Uterus (tissue), 4 donors: ENCODE measurements around the gene APPL2. TPM values are rescaled to one million over a fixed set of nuclear protein-coding genes. Genes with fewer than 3 reads are reported as not detected.
A peak's percentile ranks its signal among the peaks of the same experiment; 100 is the strongest.
"Not testable (repeated sequence)": the region's sequence is repeated elsewhere in the genome, so short reads cannot be mapped to it uniquely, and the experiment has no call there.

Source experiments
- DNase-seq, 2 donors: peaks; one replicate each; pipeline ENCODE4 v3.0.0-alpha.2; 2019 to 2020
- H3K27ac ChIP-seq, 2 donors: fragments of 200-600 bp; sonication (generic); 1 replicate in 1 of 2; 2 replicates in 1 of 2; pipeline ENCODE4 v1.5.1; 2016 to 2018
- H3K27me3 ChIP-seq, 2 donors: fragments of 200-600 bp; sonication (generic); one replicate each; pipeline ENCODE4 v1.5.1; 2018 to 2019; ENCODE audit warnings: control low read depth in 1 of 2
- H3K36me3 ChIP-seq, 2 donors: fragments of 200-600 bp; sonication (generic); one replicate each; pipeline ENCODE4 v1.5.1; 2019; ENCODE audit warnings: control low read depth in 1 of 2
- H3K4me1 ChIP-seq, 2 donors: fragments of 200-600 bp; sonication (generic); one replicate each; pipeline ENCODE4 v1.5.1; 2018 to 2019; ENCODE audit warnings: control low read depth in 1 of 2
- H3K4me3 ChIP-seq, 2 donors: fragments of 200-600 bp; sonication (generic); 1 replicate in 1 of 2; 2 replicates in 1 of 2; pipeline ENCODE4 v1.5.1; 2018 to 2019; ENCODE audit warnings: mild to moderate bottlenecking in 1 of 2
- H3K9me3 ChIP-seq, 2 donors: fragments of 200-600 bp; sonication (generic); one replicate each; pipeline ENCODE4 v1.5.1; 2019; ENCODE audit warnings: control low read depth in 1 of 2
- CTCF ChIP-seq, 4 experiments: fragments of 200-600 bp in 2 of 4; fragments of 450-650 bp in 2 of 4; sonication (generic) in 2 of 4; IDR thresholded peaks; one replicate each; pipeline ENCODE4 v1.5.1; 2016 to 2019; ENCODE audit warnings: antibody characterized with exemption in 4 of 4, mild to moderate bottlenecking in 2 of 4, moderate library complexity in 1 of 4
- POLR2A ChIP-seq, 2 donors: fragments of 450-650 bp; IDR thresholded peaks; one replicate each; pipeline ENCODE4 v1.6.1; 2016; ENCODE audit warnings: antibody characterized with exemption in 2 of 2, mild to moderate bottlenecking in 1 of 2, moderate library complexity in 1 of 2
- intact Hi-C: fragments of 100-400 bp; cut with DNase I; formaldehyde crosslinking; loops from one replicate; pipeline ENCODE4 v1.15.1; 2023; ENCODE audit warnings: low total_unique reads
- total RNA-seq, 4 donors: library from RNA; depleted of rRNA in 3 of 4; stranded (reverse); fragments of >200 nt in 3 of 4; gene quantifications; one replicate each; pipeline versions ENCODE4 v1.1.0 to v1.2.4, GENCODE V29; 2014 to 2023
- donor health status: DM: yes; HTN: yes; CAD: no.

The APPL2 gene
- total RNA-seq, 4 donors from 2014 or later = 14.3 to 52.6 (median 31.4) TPM

DNA sequence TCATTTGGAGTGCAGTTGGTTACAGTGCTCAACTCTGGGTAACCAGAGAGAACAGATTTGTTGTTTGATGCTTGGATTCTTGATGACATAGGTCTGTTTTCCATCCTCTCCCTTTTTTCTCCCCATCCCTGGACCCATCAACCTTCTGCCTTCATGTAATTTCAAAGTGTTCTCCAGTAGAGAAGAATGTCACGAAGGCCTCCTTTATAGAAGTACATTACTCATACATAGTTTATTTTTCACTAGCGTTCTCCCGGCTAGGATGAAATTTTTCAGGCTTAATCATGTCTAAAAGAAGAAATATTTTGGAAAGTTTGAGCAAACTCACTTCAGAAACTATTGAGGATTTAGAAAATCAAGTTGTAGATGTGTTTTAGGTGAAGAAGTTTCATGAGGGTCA, 20.9 kb upstream of the APPL2 start:
- intact Hi-C loops = no loop called here
- peaks cover 3 to 4% of the 10 kb centered on the region in 2 donors for H3K4me1 ChIP-seq
- no peaks in the 10 kb centered on the region for H3K36me3 ChIP-seq
- TF ChIP-seq CTCF (IDR thresholded peaks at IDR 0.05) = no peak
- TF ChIP-seq POLR2A (IDR thresholded peaks at IDR 0.05) = no peak
- H3K27me3 ChIP-seq = no peaks in the 10 kb centered on the region
- no peak overlapping the region for H3K4me3 ChIP-seq
- peak overlapping the region; percentile 74 to 78 for H3K27ac ChIP-seq
- no peak for DNase-seq
- no peaks in the 10 kb centered on the region for H3K9me3 ChIP-seq

DNA sequence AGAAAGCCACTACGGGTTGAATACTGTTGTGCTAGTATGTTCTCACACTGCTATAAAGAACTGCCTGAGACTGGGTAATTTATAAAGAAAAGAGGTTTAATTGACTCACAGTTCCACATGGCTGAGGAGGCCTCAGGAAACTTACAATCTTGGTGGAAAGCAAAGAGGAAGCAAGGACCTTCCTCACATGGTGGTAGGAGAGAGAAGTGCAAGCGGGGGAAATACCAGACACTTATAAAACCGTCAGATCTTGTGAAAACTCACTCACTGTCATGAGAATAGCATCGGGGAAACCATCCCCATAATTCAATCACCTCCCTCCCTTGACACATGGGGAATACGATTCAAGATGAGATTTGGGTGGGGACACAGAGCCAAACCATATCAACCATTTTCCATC, 20.5 kb upstream of the APPL2 start:
- H3K36me3 ChIP-seq, DNase-seq, H3K4me3 ChIP-seq, H3K27me3 ChIP-seq, H3K9me3 ChIP-seq, intact Hi-C loops, H3K4me1 ChIP-seq: not testable (repeated sequence)
- H3K27ac ChIP-seq = peak overlapping the region; percentile 74 to 78

DNA sequence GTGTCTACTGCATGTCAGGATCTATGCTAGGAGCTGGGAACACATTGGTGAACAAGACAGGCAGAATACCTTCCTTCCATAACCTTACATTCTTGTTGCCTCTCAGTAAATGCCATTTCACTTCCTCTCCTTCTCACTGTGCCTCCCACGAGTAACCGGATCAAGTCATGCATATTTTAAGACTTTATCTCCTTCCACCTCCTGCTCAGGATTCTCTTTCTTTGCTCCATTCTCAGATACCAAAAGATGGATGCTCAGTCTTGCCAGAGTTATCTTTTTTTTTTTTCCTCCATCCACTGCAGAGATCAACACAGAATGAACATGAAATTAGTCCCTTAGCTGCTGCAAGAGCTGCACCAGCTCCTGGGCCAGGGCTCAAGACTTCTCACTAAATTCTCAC, 20.0 kb upstream of the APPL2 start:
- Histone ChIP-seq H3K9me3 (no peaks in the 10 kb centered on the region), H3K27me3 (no peaks in the 10 kb centered on the region), H3K27ac (peak overlapping the region; percentile 74 to 78), H3K4me3 (no peak overlapping the region), H3K36me3 (no peaks in the 10 kb centered on the region), H3K4me1 (peaks cover 3 to 4% of the 10 kb centered on the region in 2 donors)
- no peak for DNase-seq
- intact Hi-C loops = no loop called here
- TF ChIP-seq POLR2A (IDR thresholded peaks at IDR 0.05) (no peak), CTCF (IDR thresholded peaks at IDR 0.05) (no peak)

DNA sequence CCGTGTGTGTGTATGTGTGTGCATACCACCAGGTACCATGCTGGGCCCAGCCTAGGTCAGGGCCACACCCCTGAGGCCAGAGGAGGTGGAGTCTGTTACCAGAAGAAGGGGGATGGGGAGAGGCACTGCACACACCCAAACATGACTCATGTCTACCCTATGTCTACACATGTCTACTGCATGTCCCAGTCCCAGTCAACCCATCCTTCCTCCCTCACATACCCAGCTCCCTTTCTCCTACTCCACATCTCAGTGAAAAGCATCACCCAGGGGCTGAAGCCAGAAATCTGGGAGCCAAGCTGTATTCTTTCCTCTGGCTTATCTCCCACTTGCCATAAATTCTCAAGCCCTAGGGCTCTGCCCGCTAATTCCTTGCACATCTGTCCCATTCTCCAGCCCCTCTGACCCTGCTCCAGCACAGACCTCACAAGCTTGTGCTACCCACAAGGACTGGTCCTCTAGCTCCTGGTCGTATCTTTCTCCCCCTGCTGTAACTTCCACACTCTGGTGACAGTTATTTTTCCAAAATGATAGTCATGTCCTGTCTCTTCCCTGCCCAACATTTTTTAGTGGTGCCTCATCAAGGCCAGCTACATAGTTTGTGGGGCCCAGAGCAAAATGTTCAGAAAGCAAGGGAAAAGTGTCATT, 18.0 kb upstream of the APPL2 start:
- DNase-seq = no peak

DNA sequence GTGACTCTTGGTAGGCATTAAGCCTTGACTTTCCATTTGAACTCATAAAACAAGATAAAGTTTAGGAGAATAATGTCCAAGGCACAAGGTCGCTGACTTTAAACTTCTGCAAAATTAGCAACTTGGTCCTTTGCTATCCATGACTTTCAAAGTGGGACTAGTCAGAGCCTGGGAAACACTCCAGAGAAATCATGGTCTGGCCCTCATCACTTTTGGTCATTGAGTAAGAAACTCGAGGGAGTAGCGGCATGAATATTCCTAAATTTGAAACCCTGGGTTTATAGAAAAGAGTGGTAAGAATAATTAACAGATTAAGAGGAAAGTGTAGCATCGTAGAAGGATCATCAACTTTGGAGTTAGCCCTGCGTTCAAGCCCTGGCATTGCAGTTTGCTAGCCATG, 16.9 kb upstream of the APPL2 start:
- peaks cover 3 to 4% of the 10 kb centered on the region in 2 donors for H3K4me1 ChIP-seq
- no peaks in the 10 kb centered on the region for H3K27me3 ChIP-seq
- TF ChIP-seq POLR2A (IDR thresholded peaks at IDR 0.05) (no peak), CTCF (IDR thresholded peaks at IDR 0.05) (no peak)
- H3K36me3 ChIP-seq = no peaks in the 10 kb centered on the region
- H3K27ac ChIP-seq = peak overlapping the region in 1 of 2 donors; percentile 46
- no peak for DNase-seq
- H3K4me3 ChIP-seq = no peak overlapping the region
- no peaks in the 10 kb centered on the region for H3K9me3 ChIP-seq
- intact Hi-C loops = no loop called here

More for the DNA sequence above, 18.0 kb upstream of the APPL2 start:
- no peaks in the 10 kb centered on the region for H3K27me3 ChIP-seq
- no peaks in the 10 kb centered on the region for H3K36me3 ChIP-seq
- TF ChIP-seq POLR2A (IDR thresholded peaks at IDR 0.05) = no peak
- TF ChIP-seq CTCF (IDR thresholded peaks at IDR 0.05) = no peak
- H3K9me3 ChIP-seq = no peaks in the 10 kb centered on the region
- peaks cover 3 to 4% of the 10 kb centered on the region in 2 donors for H3K4me1 ChIP-seq
- H3K4me3 ChIP-seq = no peak overlapping the region
- H3K27ac ChIP-seq = peak overlapping the region; percentile 23 to 46
- intact Hi-C loops = no loop called here

- DNase-seq, H3K27ac ChIP-seq, H3K9me3 ChIP-seq, H3K4me3 ChIP-seq, intact Hi-C loops, H3K4me1 ChIP-seq, H3K27me3 ChIP-seq, H3K36me3 ChIP-seq: not testable (repeated sequence)
Measured at GRCh38 chr12:105245776-105246427, 9.9 kb upstream of the APPL2 start.
